OCI-LY1 (cell line): ENCODE data around the gene MDM4.
"Not testable (repeated sequence)": the region's sequence is repeated elsewhere in the genome, so short reads cannot be mapped to it uniquely, and the experiment has no call there.

Experiments used
- H2AFZ ChIP-seq: fragments of 200-600 bp; sonication (generic), shearing (Covaris generic); 2 replicates; pipeline ENCODE4 v1.6.0; 2014; ENCODE audit warnings: antibody characterized with exemption, mild to moderate bottlenecking, low read length
- H3F3A ChIP-seq: fragments of 200-600 bp; sonication (generic), shearing (Covaris generic); 2 replicates; pipeline ENCODE4 v1.6.0; 2014; ENCODE audit warnings: mild to moderate bottlenecking, antibody characterized with exemption, low read length, moderate library complexity; ENCODE audit not compliant: insufficient read depth
- H3K27ac ChIP-seq: fragments of 200-600 bp; sonication (generic); 2 replicates; pipeline ENCODE4 v1.5.1; 2014; ENCODE audit warnings: low read length, mixed run types, mild to moderate bottlenecking, low read depth; ENCODE audit not compliant: poor library complexity, severe bottlenecking
- H3K27me3 ChIP-seq: fragments of 200-600 bp; sonication (generic); 2 replicates; pipeline ENCODE4 v1.6.0; 2014; ENCODE audit warnings: antibody characterized with exemption, mild to moderate bottlenecking, low read length, moderate library complexity; ENCODE audit not compliant: insufficient read depth
- H3K36me3 ChIP-seq: fragments of 200-600 bp; sonication (generic); 2 replicates; pipeline ENCODE4 v1.6.1; 2014; ENCODE audit warnings: mild to moderate bottlenecking, antibody characterized with exemption, low read length, moderate library complexity, mixed read lengths; ENCODE audit not compliant: insufficient read depth
- H3K4me1 ChIP-seq: fragments of 200-600 bp; sonication (generic); 2 replicates; pipeline ENCODE4 v1.5.1; 2014; ENCODE audit warnings: mild to moderate bottlenecking, low read length, moderate library complexity; ENCODE audit not compliant: insufficient read depth, severe bottlenecking
- H3K4me2 ChIP-seq: fragments of 200-600 bp; sonication (generic), shearing (Covaris generic); 2 replicates; pipeline ENCODE4 v1.6.1; 2014; ENCODE audit warnings: low read length
- H3K4me3 ChIP-seq: fragments of 200-600 bp; sonication (generic); 2 replicates; pipeline ENCODE4 v1.5.1; 2014; ENCODE audit warnings: low read length, low read depth, mild to moderate bottlenecking, mixed read lengths; ENCODE audit not compliant: poor library complexity, severe bottlenecking
- H3K79me2 ChIP-seq: fragments of 200-600 bp; shearing (Covaris generic); 2 replicates; pipeline ENCODE4 v1.6.1; 2016; ENCODE audit warnings: mixed run types, low read length, mixed read lengths; ENCODE audit not compliant: insufficient read depth
- H3K9ac ChIP-seq: fragments of 200-600 bp; sonication (generic), shearing (Covaris generic); 2 replicates; pipeline ENCODE4 v1.6.1; 2014; ENCODE audit warnings: mild to moderate bottlenecking, low read length, mixed read lengths
- H3K9me2 ChIP-seq: fragments of 200-600 bp; sonication (generic), shearing (Covaris generic); 2 replicates; pipeline ENCODE4 v1.6.1; 2014; ENCODE audit warnings: low read depth, mild to moderate bottlenecking, low read length, mixed read lengths
- H3K9me3 ChIP-seq: fragments of 200-600 bp; shearing (Covaris generic); 2 replicates; pipeline ENCODE4 v1.6.1; 2014; ENCODE audit warnings: low read length, mixed read lengths
- H4K20me1 ChIP-seq: fragments of 200-600 bp; sonication (generic), shearing (Covaris generic); 2 replicates; pipeline ENCODE4 v1.6.0; 2016; ENCODE audit warnings: mild to moderate bottlenecking, low read length; ENCODE audit not compliant: insufficient read depth
- CTCF ChIP-seq: fragments of 200-600 bp; sonication (generic), shearing (Covaris generic); IDR thresholded peaks from 2 replicates; pipeline ENCODE4 v1.5.1; 2017; ENCODE audit warnings: mild to moderate bottlenecking, antibody characterized with exemption, low read length, moderate library complexity, mixed read lengths
- EZH2 ChIP-seq: fragments of 200-600 bp; sonication (generic), shearing (Covaris generic); IDR thresholded peaks from 2 replicates; pipeline ENCODE4 v1.8.0; 2017; ENCODE audit warnings: borderline replicate concordance, mixed run types, mild to moderate bottlenecking, antibody characterized with exemption, low read length, moderate library complexity, mixed read lengths

The MDM4 gene

GRCh38 chr1:204567071-204567470 is 50.9 kb downstream of the MDM4 start:
- Histone ChIP-seq H3K4me3 (no peak overlapping the region), H4K20me1 (no peaks in the 10 kb centered on the region), H2AFZ (no peak overlapping the region), H3K4me1 (peaks cover 41% of the 10 kb centered on the region), H3K79me2 (no peaks in the 10 kb centered on the region), H3K9me2 (no peaks in the 10 kb centered on the region), H3K9ac (no peak overlapping the region), H3K9me3 (no peaks in the 10 kb centered on the region), H3K27me3 (no peaks in the 10 kb centered on the region), H3K4me2 (no peak overlapping the region), H3K36me3 (peaks cover 45% of the 10 kb centered on the region; the same call in 1 of the 2 replicates), H3K27ac (no peak overlapping the region), H3F3A (no peaks in the 10 kb centered on the region; the same call in 1 of the 2 replicates)
- TF ChIP-seq CTCF = no peak
- no peak for TF ChIP-seq EZH2

GRCh38 chr1:204568576-204569315 is 52.5 kb downstream of the MDM4 start:
- Histone ChIP-seq H4K20me1 (no peaks in the 10 kb centered on the region), H3K27me3 (no peaks in the 10 kb centered on the region), H3F3A (no peaks in the 10 kb centered on the region; the same call in 1 of the 2 replicates), H3K9ac (no peak overlapping the region), H2AFZ (no peak overlapping the region), H3K36me3 (peaks cover 40% of the 10 kb centered on the region), H3K9me3 (no peaks in the 10 kb centered on the region), H3K4me1 (peaks cover 29% of the 10 kb centered on the region), H3K4me2 (no peak overlapping the region), H3K79me2 (no peaks in the 10 kb centered on the region), H3K4me3 (no peak overlapping the region), H3K27ac (no peak overlapping the region), H3K9me2 (no peaks in the 10 kb centered on the region)
- no peak for TF ChIP-seq CTCF
- no peak for TF ChIP-seq EZH2

GRCh38 chr1:204569478-204569877 is 53.3 kb downstream of the MDM4 start:
- TF ChIP-seq CTCF (no peak), EZH2 (no peak)
- H3K79me2 ChIP-seq = no peaks in the 10 kb centered on the region
- H3K9me3 ChIP-seq = no peaks in the 10 kb centered on the region
- H2AFZ ChIP-seq = no peak overlapping the region
- H3K4me3 ChIP-seq = no peak overlapping the region
- peaks cover 21% of the 10 kb centered on the region for H3K4me1 ChIP-seq
- H4K20me1 ChIP-seq = no peaks in the 10 kb centered on the region
- no peaks in the 10 kb centered on the region for H3K9me2 ChIP-seq
- H3K36me3 ChIP-seq = peaks cover 39% of the 10 kb centered on the region
- no peak overlapping the region for H3K4me2 ChIP-seq
- H3K9ac ChIP-seq = no peak overlapping the region
- no peaks in the 10 kb centered on the region for H3K27me3 ChIP-seq
- no peak overlapping the region for H3K27ac ChIP-seq
- H3F3A ChIP-seq = no peaks in the 10 kb centered on the region; the same call in 1 of the 2 replicates

GRCh38 chr1:204570021-204570420 is 53.8 kb downstream of the MDM4 start:
- H3K9me3 ChIP-seq, H3K9ac ChIP-seq, H4K20me1 ChIP-seq, H3K4me2 ChIP-seq, H3K27ac ChIP-seq, H3K79me2 ChIP-seq, H3F3A ChIP-seq, H3K9me2 ChIP-seq, H3K27me3 ChIP-seq, H2AFZ ChIP-seq, H3K4me3 ChIP-seq: not testable (repeated sequence)
- Histone ChIP-seq H3K4me1 (peaks cover 16% of the 10 kb centered on the region), H3K36me3 (peaks cover 39% of the 10 kb centered on the region)
